GM19324 (cell line): ENCODE measurements around the gene BNC1.

Experiments used
- ATAC-seq: cut with Tn5 transposase; IDR thresholded peaks from one replicate; pipeline ENCODE4 v1.9.1; 2021; ENCODE audit warnings: mild to moderate bottlenecking, moderate library complexity; ENCODE audit not compliant: unreplicated experiment, low FRiP score

The BNC1 gene, protein sequence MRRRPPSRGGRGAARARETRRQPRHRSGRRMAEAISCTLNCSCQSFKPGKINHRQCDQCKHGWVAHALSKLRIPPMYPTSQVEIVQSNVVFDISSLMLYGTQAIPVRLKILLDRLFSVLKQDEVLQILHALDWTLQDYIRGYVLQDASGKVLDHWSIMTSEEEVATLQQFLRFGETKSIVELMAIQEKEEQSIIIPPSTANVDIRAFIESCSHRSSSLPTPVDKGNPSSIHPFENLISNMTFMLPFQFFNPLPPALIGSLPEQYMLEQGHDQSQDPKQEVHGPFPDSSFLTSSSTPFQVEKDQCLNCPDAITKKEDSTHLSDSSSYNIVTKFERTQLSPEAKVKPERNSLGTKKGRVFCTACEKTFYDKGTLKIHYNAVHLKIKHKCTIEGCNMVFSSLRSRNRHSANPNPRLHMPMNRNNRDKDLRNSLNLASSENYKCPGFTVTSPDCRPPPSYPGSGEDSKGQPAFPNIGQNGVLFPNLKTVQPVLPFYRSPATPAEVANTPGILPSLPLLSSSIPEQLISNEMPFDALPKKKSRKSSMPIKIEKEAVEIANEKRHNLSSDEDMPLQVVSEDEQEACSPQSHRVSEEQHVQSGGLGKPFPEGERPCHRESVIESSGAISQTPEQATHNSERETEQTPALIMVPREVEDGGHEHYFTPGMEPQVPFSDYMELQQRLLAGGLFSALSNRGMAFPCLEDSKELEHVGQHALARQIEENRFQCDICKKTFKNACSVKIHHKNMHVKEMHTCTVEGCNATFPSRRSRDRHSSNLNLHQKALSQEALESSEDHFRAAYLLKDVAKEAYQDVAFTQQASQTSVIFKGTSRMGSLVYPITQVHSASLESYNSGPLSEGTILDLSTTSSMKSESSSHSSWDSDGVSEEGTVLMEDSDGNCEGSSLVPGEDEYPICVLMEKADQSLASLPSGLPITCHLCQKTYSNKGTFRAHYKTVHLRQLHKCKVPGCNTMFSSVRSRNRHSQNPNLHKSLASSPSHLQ

GRCh38 chr15:83284559-83285283 is at the start of gene BNC1:
TSS of gene BNC1 (minus strand) at chr15:83284664. CDS start at chr15:83284628, 36 bp downstream.
- ATAC-seq, result no peak

GRCh38 chr15:83327041-83327440 is 42.6 kb upstream of the BNC1 start:
- ATAC-seq, result no peak

- ATAC-seq, result no peak
These were observed 40.3 kb upstream of the BNC1 start for GRCh38 chr15:83324799-83325198.

DNA sequence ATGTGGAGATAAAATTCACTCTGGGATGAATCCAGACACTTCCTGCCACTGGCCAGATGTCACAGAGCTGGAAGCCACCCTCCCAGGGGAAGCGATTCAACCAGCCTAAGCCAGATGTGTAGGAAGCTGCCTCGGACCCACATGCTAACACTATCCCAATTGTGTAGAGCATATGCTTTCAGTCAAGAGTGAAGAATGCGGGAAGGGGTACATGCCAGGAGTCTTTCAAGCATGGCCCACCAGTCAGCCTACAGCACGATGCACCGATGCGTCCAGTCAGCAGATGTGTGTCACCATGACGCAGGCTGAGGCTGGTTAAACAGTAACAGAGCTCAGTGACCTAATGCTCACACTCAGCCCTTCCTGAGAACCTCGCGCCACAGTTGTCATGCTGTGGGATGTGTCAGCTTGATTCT is 38.8 kb upstream of the BNC1 start:
- no peak for ATAC-seq

- no peak for ATAC-seq
These were observed 38.2 kb upstream of the BNC1 start for GRCh38 chr15:83322691-83323090.

DNA sequence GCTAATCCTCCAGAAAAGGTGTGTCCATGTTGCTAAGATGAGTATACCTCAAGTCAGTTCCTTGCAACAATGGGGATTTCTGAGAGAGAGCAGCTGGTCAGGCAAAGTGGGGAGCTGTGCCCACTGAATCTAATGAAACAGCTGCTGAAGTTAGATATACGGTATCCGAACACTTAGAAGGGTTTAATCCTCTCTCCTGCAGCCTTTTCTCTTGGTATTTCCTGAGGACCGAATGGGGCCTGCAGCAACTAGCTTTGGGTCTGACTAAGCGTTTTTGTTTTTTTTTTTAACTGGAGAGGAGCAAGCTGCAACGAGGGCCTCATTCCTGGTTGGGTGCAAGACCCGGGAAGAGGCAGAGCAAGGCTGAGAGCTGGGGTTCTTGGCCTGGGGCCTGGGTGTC is 37.6 kb upstream of the BNC1 start:
- ATAC-seq, result no peak

GRCh38 chr15:83320844-83321243 is 36.4 kb upstream of the BNC1 start:
- no peak for ATAC-seq

DNA sequence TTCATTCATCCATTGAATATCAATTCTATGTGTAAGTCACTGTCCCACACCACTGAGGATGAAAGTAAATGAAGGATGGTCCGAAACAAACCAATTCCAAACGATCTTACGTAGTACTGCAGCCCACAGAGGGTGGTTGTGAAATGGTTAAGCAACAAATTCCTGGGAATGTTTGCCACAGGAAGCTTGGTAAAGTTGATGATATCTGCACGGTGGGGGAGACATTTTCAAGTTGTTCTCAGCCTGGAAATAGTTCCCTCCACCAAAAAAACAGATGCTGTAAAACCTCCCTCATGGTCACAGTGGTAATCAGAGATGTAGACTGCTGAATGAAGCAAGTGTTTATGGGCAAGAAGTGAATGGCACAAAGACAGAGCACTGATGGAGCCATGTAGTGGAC is 35.9 kb upstream of the BNC1 start:
- ATAC-seq, result no peak

DNA sequence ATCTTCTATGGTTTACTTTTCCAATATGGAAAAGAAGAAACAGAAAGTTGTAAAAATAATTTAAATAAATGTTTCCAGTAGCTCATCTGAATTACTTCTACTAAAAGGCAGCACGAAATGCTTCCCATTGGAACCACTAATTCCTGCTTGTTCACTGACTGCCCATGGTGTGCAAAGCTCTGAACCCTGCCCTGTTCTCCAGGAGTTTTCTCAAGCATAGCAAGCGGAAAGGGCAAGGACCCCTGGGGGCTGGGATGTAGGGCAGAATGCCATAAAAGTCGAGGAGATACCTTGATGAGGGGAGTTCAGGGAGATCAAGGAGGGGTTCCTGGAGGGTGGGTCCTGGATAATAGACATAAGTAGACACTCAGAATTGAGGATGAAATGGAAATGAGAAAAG is 35.3 kb upstream of the BNC1 start:
- no peak for ATAC-seq

GRCh38 chr15:83318861-83319415 is 34.5 kb upstream of the BNC1 start:
- no peak for ATAC-seq

DNA sequence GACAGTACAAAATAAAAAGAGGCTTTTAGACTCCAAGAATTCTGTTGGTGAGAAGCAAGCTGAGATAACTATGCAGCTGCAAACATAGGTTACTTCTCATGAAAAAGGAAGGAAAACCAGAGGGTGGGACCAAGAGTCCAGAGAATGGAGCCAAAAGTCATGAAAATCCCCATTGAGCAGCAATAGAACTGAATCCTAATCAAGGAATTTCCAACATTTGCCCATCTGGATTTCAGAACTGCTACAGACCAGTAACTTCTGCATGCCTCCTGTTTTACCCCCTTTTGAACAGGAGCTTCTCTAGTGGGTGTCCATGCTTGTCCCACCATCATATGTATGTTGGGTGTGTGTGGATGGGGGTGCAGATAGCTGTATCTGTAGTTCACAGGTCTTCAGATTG is 33.6 kb upstream of the BNC1 start:
- ATAC-seq, result no peak

- no peak for ATAC-seq
These were observed 27.6 kb upstream of the BNC1 start for GRCh38 chr15:83312071-83312470.

DNA sequence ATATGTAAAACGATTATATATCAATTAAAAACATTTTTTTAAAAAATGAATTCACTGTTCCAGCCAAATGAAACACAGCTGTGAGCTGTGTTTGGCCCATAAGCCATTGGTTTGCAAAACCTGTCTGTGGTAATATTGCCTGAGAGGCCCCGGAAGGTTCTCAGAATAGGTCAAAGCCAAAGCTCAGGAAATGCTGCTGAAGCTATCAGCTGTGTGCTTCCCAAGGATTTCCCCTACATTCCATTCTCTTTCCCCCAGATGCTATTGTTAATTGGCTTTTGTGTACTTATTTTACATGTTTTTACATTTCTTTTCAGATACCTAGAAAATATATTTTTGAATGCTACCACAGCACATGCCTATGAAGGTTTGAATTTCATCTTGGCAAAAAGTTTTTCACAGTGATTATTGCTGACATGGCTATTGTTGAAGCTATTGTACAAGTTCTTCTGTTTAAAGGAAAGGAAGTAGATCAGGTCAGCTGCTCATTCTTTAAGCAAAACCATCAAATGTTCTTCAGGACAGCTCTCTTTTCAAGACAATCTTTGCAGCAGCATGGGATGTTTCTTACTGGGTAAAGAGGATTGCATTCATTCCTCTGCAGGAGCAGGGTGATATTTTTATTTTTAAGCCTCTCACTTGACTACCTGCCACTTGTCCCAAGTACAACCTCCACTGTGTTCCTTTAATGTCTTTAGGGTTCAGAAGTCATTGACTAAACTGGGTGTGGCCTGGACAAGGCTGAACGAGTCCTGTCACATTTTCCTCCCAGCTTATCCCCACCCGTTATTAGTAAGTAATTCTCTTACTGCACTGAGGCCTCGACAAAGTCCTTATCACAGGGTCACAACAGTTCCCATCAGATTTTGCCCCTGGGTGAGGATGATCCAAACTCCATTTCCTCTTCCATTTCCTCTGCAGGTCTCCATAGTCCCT is 26.3 kb upstream of the BNC1 start:
- no peak for ATAC-seq

DNA sequence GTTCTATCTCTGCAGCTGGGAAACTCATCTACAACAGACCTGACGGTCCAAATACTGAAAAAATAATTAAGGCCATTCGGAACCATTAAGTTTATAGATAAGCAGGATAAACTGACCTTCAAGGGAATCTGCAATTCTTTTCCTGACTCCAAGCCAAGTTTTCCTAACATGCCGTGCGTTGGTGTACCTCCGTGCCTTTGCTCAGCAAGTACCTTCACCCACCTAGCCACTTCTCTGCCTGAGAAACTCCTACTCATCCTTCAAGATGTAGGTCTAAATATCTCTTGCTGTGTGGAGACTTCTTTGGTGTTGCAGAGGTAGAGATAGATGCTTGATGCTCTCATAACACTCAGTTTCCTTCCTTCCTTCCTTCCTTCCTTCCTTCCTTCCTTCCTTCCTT is 24.2 kb upstream of the BNC1 start:
- ATAC-seq, result no peak

- no peak for ATAC-seq
These were observed 22.1 kb upstream of the BNC1 start for GRCh38 chr15:83306561-83306960.

- no peak for ATAC-seq
These were observed 21.3 kb upstream of the BNC1 start for GRCh38 chr15:83305704-83306291.

DNA sequence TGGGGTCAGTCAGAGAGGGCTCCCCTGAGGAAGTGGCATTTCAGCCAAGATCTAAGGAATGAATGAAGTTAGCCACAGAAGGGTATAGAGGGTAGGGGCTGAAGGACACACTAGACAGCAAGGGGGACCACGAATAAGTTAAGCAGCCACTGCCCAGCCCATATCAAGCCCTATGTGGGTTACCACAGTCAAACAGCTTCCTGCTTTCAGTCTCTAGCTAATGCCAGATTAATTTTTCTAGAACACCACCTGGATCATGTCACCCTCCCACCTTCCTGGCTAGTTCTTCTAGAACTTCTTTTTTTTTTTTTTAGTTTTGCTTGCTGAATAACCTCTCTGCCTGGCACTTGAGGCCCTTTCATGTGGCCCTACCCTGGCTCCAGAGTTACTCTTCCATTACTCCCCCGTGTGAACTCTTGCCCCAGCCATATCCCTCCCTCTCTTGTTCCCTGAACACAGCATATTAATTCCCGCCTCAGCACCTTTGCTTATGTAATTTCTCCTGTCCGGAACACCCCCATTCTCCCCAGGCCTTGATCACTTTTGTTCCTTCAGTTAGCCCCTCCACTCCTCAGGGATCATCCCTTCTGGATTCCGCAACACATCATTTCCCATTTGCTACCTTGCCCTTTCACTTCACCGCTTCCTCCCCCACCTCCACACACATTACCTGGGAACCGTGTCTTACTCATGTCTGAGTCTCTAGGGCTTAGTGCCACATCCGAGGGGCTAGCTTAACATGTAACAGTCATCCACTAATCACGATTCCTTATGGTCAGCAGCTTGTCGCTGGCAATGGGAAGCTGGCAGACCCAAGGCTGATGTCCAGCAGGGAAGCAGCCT is 20.6 kb upstream of the BNC1 start:
- no peak for ATAC-seq

- no peak for ATAC-seq
These were observed 19.1 kb upstream of the BNC1 start for GRCh38 chr15:83303535-83303934.
